DMS 273 treated with DMSO at 0.1 percent for 48 hours (cell line): ENCODE measurements around the gene TRIM68.
A peak's percentile ranks its signal among the peaks of the same experiment; 100 is the strongest.

Experiments used
- DNase-seq: peaks from one replicate; lab custom pipeline; 2025; lab: John Stamatoyannopoulos, UW

TRIM68 gene, protein sequence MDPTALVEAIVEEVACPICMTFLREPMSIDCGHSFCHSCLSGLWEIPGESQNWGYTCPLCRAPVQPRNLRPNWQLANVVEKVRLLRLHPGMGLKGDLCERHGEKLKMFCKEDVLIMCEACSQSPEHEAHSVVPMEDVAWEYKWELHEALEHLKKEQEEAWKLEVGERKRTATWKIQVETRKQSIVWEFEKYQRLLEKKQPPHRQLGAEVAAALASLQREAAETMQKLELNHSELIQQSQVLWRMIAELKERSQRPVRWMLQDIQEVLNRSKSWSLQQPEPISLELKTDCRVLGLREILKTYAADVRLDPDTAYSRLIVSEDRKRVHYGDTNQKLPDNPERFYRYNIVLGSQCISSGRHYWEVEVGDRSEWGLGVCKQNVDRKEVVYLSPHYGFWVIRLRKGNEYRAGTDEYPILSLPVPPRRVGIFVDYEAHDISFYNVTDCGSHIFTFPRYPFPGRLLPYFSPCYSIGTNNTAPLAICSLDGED

DNA sequence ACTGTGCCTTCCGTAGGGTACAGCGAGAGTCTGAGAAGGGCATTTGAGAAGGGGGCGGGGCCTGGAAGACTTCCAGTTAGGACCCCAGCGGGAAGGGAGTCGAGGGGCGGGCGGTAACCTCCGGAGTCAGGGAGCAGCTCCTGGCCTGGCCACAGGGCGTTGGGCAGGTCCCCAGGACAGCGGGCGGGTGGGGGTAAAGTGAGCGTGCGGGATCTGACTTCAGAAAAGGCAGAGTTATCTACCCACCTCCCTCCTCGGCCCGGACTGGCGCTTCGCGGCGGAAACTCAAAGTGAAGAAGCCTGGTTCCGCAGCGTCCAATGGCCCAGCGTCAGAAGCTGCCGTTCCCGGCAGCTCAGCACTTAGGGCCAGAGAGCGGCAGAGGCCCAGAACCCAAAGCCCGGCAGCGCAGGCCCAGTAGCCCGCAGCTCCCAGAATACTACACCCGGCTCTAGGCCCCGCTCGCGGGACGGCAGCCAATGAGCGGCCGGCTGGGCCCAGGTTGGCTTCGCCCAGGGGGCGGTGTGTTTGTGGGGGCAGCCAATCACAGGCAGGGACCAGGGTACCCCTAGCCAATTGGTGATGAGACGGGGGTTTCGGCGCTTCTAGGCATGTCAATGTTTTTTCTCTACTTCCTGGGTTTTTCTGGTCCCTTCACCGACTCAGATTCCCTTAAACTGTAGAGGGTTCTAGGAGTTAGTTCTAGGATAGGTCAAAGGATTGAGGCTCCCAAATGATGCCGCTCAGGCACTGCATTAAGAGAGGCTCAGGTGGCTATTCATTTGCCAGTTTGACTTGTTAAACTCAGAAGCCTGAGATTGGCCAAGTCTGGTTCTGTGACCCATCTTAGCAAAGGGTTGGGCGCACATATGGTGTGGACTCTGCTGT is at the start of gene TRIM68:
TRIM68 (minus strand) TSS at position 451 of the 886 bp plus-strand sequence. CDS start 2,727 bp downstream, outside the sequence.
- DNase-seq, result peak; percentile 87

DNA sequence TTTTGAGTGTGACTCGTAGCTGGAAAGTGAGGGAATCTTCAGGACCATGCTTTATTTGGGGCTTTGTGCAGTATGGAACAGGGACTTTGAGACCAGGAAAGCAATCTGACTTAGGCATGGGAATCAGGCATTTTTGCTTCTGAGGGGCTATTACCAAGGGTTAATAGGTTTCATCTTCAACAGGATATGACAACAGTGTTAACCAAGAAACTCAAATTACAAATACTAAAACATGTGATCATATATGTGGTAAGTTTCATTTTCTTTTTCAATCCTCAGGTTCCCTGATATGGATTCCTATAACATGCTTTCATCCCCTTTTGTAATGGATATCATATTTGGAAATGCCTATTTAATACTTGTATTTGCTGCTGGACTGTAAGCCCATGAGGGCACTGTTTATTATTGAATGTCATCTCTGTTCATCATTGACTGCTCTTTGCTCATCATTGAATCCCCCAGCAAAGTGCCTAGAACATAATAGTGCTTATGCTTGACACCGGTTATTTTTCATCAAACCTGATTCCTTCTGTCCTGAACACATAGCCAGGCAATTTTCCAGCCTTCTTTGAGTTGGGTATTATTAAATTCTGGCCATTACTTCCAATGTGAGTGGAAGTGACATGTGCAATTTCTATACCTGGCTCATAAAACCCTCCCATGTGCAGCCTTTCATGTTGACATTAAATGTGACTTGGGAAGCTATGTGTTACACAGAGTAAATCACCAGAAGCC is 46.8 kb upstream of the TRIM68 start:
- DNase-seq, result no peak

DNA sequence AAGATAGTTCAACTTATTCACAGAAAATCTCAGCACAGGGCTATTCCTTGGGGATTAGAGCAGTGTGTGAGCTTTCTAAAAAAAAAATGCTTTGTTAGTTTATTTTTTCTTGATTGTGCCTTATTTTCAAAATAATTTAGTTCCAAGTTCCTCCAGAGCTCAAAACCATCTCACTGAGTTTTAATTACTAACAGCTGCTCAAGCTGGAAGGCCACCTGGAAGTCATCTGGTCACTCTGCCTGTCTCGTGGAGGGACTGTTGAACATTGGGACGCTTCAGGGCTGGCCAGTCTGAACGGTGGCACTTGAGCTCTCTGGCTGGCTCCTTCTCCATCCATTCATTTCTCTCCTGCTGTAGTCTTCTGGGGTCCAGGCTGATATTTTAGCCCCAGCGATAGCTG is 39.7 kb upstream of the TRIM68 start:
- no peak for DNase-seq

- no peak for DNase-seq
These were observed 37.9 kb upstream of the TRIM68 start for GRCh38 chr11:4645974-4646373.

DNA sequence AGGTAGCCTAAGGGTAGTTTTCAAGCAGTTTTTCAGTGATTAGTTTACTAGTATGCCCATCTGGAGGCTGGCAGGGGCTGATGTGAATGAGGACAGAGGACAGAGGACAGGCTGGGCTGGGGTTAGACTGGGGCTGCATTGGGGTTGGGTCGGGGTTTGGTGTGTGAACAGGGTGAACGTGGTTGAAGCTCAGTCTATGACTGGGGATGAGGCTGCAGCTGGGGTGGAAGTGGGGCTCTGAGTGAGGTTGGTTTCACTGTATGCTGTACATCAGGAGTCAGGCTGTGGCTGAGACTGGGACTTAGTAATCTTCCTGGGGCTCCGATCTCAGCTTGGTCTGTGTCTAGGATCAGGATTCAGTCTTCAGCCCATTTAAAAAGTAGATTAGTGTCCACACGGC is 36.2 kb upstream of the TRIM68 start:
- DNase-seq, result no peak

- DNase-seq, result no peak
These were observed 35.7 kb upstream of the TRIM68 start, which contains the start of gene OR51E1 for GRCh38 chr11:4643682-4644081. TSS of gene OR51E1 (plus strand) at chr11:4643982. CDS start at chr11:4652527, 8,545 bp downstream.

DNA sequence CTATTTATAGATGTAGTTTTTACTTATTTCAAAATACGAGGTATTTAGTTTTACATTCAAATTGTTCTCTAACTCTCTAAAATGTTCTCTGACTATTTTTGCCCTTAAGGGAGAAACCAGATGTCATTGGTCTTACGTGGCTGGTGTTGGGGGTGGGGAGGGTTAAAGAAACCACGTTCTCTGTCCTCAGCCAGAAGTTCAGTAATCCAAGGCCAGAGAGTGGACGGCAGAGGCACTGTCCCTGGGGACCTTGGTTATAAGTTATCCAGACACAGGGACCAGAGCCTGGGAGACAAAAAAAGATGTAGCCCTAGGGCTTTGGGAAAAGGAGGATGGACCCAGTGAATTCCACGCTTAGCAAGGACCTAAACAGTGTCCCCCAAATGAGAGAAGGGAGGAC is 35.0 kb upstream of the TRIM68 start:
- DNase-seq, result no peak

GRCh38 chr11:4642043-4642442 is 34.0 kb upstream of the TRIM68 start:
- no peak for DNase-seq

GRCh38 chr11:4641501-4641900 is 33.5 kb upstream of the TRIM68 start:
- no peak for DNase-seq

- no peak for DNase-seq
These were observed 31.9 kb upstream of the TRIM68 start for GRCh38 chr11:4639931-4640330.

GRCh38 chr11:4637662-4638047 is 29.6 kb upstream of the TRIM68 start:
- no peak for DNase-seq

GRCh38 chr11:4636962-4637661 is 29.1 kb upstream of the TRIM68 start, which contains the start of gene OR51D1:
TSS of gene OR51D1 (plus strand) at chr11:4637477. CDS start at chr11:4639791, 2,314 bp downstream.
- DNase-seq, result no peak

DNA sequence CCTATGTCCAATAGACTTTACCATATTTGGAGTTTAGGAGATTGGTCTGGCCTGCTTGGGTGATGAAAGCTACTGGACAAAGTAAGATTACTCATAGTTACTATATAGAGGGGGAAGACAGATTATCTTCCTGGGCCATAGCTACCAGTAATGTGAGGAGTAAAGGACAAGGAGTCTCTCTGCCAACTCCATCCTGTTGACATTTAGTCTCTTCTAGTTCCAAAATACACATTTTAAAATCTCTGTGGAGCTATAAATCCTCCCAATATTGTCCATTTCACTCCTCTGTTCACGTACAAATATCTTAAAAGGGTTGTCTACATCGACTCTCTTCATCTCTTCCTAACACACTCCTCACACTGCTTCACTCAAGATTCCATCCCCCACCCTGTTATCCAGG is 28.1 kb upstream of the TRIM68 start:
- no peak for DNase-seq

DNA sequence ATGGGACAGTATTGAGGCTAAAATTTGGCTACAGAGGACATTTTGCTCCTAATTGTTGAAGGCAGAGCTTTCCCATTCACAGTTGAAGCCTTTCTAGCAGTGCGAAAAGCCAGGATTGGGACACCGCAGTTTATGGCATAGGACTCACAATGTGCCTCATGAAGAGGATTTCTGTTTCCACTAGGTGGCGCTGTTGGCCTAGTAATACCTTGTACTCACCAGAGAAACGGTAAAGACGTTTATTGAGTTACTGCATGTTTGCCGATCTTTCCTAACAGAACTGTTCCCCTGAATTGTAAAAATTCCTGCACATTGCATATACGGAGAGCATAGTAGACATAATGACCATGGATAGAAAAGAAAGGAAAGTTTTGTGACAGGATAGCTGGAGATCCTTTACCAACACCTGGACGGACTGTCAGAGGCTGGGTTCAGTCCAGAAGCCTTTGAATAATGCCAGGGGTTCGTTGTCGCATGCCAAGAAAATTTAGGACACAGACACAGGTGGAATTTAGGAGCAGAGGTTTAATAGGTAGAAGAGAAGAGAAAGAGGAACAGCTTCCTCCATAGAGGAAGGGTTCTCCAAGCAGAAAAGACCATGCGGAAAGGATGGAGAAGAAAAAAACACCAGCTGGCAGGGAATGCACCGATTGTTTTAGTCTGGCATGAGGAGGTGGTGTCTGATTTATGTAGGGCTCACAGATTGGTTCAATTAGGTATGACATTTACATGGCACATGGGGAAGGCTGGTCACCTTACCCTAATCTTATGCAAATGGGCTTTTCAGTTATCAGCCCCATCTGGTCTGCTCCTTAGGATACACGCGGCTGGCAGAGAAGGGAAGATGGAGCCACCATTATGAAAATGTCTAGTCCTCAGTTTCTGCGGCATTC is 18.4 kb upstream of the TRIM68 start:
- DNase-seq, result peak; percentile 41

- DNase-seq, result no peak
These were observed 11.5 kb upstream of the TRIM68 start for GRCh38 chr11:4619514-4619913.

- no peak for DNase-seq
These were observed 7.9 kb upstream of the TRIM68 start for GRCh38 chr11:4615856-4616444.

DNA sequence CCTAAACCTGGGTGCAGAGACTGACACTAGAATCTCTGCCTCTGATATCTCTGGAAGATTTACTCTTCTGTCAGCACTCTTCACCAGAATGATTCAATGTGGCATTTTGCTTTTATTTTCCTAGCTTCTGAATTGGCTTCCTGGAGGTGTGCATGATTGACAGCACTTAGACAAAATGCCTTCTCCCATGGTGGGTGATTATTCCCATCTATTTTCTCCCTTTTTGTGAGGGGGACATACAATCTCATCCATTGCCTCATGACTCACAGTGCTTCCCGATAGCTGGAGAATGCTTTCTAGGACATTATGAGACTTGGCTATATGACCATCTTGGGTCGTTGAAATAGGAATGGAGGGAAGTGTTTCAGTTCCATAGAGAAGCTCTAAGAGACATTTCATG is 4.0 kb upstream of the TRIM68 start:
- DNase-seq, result no peak

- DNase-seq, result no peak
These were observed 2.4 kb upstream of the TRIM68 start for GRCh38 chr11:4610258-4610935.

DNA sequence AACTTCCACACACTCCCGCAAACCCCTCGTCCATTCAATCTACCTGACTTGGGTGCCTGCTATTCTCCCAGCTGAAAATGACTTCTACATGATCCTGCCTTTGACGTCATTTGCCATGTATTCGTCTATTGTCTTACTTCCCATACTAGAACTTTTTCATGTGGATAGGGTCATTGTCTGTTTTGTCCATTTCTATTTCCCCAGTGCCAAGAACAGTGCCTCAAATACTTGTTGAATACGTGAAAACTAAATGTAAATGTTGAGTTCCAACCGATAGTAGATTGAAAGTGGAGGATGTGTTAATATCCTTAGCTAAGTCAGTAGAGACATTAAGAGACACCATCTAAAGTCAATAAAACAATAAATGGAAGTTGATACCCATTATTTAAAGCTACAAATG is 935 bp downstream of the TRIM68 start:
- no peak for DNase-seq
